Stimulated activated CD8-positive, alpha-beta memory T cell treated with anti-CD3 and anti-CD28 coated beads, Interleukin-4, amount 100 ng/mL, for 24 hours (primary cell): ENCODE measurements around the gene NR2F2.

Experiments
- DNase-seq: peaks from one replicate; pipeline ENCODE4 v3.0.0-alpha.2; 2020; ENCODE audit warnings: low read depth

NR2F2 gene

DNA sequence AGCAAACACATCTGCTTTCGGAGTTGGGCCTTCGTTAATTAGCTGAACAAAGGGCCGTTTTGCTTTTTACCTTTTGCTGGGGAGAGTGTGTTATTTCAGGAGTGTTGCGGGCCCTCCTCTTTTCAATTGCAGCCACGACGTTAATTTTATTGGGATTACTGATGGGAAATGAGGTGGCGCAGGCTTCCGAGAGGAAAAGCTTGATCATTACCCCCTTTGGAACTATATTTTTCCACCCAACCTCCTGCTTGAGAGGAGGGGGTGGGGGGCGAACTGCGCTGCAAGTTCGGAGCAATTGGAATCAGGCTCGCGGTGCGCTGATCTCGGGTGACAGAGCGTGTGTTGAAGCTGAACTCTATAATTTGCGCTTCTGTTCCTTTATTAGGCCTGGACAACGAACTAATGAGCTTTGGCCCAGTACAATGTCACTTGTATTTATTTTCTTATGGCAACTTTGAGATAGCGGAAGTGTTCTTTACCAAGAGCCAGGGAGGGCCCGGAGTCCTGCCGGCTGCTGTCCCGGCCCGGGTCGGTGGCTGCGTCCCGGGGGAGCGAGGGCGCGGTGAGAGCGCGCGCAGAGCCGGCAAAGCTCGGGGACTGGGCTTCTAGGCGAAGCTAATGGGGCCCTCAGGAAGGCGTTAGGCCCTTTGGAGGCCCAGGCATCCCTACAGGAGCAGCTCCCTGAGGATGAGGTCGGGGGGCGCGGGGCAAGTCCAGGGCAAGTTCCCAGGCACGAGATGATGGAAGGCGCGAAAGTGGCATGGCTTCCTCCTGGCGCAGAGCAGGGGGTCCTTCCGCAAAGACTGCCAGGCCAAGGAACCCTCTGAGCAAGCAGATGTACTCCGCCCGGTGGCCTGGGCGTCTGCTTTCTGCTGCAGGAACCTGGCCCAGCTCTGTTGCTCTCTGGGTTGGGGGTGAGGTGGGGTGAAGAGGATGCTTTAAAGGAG is 12.9 kb downstream of the NR2F2 start:
- DNase-seq = no peak

DNA sequence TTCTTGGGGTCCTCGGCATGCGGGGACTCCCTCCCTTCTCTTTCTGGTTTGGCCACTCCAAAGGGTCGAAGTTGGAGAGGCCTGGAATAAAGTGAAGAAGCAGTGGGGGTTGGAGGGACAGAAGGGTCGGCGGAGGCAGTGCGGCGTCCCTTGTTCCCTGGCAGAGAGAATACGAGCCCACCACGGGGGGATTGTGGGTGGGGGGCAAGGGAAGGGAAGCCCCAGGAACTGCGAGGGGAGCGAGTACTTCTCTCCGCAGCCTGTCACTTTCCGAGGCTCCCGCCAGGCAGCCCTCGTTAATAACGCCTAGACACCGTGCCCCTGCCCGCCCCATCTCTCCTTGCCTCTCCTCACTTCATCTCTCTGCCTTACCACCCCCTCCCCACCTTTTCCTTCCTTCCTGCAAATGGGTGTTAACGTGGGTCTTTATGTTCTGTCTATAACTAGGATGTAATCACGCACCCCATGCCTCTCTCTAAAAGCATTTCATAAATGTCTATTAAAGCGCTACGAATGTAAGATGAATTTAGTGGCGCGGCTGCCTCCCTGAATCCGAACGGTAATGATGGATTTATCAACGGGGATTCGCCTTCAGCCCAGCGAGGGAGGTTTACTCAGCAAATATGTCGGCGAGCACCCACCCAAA is 13.7 kb downstream of the NR2F2 start:
- DNase-seq = no peak

DNA sequence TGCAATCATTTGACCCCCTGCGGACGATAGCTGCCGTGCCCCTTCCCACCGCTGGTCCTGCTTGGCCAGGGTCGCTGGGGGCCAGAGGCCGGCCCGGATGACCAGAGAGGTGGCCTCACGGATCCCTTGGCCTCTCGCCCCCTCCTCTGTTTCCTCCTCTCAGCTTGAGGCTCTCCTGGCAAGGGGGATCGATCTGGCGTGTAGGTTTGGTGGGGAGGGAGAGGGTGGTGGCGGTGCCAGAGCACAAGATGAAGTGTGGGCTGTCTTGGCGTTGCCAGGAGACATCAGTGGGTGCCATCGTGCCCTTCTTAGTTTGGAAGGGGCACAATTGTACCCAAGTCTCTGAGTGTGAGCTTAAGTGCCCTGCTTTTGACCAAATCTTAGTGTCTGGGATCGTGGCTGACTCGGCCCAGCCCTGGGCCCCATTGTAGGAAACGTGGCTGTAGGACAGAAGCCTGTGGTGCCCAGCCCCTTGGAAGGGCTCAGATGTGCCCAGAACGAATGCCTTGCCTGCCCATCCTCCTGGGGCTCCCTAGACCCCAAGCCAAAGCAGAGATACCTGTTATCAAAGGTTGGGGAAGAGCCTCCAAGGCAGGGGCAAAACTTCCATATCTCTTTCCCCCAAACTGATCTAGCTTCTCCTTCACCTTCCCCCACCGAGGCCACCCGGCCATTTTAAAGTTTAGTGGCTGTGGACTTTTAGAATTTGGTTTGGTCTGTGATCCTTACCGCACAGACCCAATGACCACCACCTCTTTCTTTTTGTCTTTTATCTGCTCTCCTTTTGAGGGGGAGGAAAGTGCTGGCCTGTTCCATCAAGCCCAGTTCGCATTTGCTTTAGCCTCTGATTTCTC is 14.4 kb downstream of the NR2F2 start:
- DNase-seq = no peak

DNA sequence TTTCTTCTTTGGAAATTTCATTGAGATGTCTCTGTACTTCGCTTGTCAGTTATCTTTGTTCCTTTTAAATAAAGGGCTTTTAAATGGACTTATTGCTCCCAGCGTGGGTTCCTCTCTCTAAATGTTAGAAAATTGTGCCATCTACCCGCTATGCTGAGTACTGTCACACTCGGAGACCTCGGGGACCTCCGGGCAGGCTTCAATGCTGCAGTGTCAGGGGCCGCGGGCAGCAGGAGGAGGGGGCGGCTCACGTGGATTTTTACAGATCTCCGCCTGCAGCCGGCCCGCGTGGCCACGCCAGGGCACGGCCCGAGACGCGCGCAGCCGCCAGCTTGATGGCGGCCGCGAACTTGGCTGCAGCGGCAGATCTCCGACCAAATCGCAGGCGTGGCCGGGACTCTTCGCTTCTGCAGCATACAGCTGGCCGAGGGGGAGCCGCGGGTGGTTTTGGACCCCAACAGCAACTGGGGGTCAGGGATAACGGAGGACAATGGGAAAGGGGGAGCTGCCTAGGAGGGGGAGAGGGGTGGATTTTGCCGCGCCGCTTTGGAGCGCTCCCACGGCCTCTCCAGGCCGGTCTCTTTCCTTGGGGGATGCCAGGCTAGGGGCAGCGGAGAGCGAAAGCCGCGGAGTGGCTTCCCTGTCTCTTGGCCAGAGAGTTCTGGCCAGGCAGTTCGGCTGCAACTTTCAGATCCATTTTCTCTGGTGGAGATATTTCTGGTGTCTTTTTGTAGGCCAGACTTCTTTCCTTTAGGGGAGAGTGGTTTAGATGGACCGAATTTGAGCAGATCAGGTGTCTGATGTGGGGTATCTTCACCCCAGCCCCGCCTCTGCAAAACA is 15.3 kb downstream of the NR2F2 start:
- no peak for DNase-seq

DNA sequence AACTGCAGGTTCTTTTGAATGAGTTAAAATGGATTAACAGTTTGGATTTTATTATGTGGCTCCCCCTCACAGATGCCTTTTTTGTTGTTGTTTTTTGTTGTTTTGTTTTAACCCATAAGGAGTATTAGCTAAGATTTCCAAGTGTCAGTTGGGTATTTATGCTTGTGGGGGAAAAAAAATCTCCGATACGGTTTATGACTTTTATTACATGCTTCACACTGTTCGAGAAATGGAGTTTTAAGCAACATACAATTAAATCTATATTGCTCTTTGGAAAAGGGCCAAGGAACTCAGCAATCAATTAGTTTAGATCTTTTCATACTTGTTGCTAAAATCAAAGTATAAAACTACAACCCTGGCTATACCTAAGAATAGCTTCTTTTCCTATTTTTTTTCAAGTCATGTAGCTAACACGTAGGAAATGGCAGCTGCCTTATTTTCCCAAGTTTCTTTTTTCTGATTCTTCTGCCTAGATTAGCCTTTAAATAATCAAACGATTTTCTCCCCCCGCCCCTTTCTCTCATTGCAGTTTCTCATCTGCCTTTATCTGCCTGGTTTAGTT is 16.0 kb downstream of the NR2F2 start:
- no peak for DNase-seq

DNA sequence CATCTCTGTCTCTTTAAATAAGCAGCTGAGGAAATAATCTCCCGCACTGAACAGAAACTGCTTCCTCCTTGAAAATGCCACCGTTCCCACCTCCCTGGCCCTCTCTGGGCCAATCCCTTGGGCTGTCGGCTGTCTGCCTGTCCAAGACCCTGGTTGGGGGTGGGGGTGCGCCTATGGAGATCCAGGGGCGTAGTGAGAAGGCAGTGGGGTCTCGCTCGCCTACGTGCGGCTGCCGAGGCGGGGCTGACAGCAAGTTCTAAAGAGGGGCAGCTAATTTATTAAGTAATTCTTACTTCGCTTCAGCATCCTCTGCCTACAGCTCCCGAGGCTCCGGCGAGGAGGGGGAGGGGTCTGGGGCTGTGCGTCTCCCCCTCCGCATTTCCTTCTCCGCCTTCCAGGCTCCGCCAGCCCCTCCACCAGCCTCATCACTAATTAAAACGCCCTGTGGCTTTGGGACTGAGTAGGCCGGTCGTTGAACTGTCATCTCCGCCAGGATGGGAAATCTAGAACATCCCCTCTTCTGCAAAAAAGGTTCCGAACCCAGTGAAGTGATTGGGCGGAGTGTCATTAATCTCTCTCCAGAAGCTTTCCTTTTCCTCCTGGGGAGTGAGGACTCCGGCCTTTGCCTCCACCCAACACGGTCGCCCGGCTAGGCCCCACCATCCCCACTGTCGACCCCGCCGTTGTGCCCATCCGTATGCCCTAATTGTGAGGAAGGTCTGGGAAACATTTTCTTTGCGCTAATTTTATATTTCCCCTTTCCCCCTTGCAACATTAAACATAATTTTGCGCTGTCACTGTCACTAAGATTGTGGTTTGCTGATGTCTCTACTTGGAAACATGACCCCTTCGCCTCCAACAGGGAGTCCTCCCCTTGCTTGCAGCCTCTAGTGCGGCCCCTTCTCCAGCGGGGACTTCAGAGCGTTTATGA is 16.9 kb downstream of the NR2F2 start:
- no peak for DNase-seq

DNA sequence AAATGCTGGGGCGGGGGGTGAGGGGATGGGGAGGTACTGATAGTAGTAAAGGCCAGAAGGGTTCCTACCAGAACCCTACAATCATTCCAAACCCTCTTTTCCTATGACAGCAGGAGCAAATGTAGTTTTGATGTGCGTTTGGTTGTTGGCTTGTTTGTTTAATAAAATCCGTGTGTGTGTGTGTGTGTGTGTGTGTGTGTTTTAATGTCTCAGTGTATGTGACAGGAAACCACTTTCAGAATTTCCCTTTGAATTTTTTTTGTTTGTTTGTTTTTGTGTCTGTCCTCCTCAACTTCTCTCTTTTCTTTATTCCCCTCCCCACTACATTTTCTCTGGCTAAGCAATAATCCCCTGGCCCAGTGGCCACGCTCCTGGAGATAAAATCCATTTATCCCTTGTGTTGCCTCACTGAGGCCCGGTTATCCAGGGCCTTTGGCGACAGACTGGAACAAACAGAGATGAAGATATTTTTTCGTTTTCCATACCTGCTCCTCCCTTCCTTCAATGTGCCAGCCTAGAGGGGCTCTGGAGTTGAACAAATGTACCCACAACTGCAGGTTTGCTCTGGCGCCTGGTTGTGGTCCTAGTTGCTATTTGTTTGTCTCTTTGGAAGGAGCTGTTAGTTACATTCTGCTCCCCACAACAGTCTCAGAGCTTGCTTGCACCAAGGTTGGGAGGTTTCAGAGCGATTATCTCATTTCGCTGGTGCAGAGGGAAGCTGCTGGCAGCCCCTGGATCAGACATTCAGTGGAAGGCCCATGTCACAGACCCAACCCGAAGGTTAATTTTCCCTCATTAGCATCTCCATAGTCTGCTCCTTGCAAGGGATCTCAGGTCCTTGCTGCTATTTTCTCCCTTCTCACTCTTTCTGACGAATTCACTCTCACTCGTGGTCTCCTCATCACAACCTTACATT is 17.9 kb downstream of the NR2F2 start:
- no peak for DNase-seq

DNA sequence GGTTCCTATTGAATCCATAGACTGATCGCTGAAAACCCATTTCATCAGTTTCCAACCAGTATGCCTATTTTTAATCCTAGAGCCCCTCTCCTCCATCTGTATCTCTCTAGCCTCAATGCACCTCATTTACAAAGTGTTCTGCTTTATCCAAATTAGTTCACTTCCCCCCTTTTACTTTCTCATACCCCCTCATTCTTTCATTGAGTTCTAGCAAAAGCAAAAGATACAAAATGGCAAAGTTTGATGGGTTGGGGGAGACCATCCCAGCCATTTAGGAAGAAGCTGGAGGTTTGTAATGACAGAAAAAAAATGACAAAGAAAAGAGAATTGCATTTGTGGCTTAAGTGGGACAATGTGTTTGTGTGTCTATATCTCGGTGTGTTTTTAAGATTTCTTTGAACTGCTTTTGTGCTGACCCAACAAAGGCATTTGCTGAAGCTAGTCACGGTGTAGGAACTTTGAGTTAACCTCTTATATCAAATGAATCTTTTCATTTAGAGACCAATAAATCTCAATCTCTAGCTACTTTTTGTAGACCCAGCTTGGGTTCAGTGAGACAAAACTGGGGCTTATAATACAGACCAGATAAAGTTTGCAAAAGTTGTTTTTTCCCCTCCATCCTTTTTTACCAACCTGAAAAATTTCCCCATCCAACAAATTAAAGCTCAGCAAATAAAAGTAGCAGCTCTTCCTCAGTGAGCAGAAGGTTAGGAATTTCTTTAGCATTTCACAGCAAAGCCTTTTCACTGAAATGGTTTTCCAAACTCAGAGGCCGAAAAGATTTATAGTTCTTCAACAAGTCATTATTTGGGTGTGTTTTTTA is 18.7 kb downstream of the NR2F2 start:
- DNase-seq = no peak

DNA sequence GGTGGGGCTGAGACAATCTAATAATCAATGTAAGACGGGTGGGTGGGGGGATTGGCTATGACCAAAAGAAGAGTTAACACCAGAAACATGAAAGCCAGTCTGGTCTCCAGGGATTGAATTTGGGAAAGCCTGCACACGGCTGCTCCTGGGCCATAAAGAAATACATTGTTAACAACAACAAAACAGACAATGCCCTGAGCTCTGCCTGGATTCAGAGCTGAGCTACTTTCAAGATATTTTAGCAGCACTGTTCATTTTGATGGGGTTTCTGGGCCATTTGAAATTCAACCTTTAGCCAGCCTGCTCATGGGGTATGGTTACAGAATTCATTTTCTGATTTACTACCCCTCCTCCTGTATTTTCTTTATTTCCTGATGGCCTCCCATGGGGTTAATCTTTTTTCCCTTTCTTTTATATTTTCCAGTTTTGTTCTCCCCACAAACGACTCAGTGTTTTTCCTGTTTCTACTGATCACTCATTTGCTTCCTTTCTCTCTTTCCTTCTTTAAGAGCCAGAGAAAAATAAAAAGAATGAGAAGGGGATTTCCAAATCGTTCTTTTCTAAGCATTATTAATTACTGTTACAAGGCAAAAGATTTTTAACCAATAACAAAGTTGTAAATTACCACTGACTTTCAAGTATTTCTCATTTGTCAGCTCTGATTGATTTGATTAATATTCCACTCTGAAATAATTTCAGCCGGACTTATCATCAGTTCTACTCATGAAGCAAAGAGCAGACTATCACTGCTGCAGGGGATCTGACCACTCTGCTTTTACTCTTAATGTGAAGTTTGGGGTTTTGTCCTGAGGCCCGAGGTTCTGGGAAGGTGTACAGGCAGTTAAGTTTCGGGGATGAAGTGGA is 19.6 kb downstream of the NR2F2 start:
- no peak for DNase-seq

DNA sequence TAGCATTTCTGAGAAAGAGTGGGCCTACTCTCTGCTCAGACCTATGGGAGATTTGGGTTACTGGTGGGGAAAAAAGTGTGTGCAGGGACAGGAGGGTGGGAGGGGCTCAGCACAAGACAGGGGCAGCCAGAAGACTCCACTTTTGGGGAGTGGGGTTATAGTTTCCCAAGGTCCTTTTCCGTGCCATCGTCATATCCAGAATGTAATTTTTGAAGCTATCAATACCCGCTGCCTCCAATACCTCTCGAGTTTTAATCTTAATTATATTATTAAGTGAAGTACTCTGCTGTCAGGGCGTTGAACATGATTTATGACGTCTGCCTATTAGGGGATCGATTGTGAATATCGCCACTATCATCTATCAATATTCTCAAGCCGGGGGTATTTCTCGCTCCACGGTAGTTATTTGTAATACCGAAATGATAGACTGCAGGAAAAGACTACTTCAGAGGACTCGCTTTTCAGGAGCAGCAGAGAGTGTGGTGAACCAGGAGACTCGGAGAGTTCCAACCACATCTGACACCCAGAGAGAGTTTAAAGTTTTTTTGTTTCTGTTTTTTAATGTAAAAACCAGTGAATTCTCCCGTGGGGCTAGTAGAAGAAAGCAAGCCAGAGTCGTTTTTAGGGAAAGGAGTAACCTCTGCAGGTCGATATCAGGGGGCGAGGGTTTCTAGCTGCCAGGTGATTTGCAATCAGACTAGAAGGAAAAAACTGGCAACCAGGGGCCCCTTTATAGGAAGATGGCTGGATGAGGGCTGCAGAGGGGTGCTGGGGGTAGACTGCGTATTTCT is 20.6 kb downstream of the NR2F2 start:
- no peak for DNase-seq

DNA sequence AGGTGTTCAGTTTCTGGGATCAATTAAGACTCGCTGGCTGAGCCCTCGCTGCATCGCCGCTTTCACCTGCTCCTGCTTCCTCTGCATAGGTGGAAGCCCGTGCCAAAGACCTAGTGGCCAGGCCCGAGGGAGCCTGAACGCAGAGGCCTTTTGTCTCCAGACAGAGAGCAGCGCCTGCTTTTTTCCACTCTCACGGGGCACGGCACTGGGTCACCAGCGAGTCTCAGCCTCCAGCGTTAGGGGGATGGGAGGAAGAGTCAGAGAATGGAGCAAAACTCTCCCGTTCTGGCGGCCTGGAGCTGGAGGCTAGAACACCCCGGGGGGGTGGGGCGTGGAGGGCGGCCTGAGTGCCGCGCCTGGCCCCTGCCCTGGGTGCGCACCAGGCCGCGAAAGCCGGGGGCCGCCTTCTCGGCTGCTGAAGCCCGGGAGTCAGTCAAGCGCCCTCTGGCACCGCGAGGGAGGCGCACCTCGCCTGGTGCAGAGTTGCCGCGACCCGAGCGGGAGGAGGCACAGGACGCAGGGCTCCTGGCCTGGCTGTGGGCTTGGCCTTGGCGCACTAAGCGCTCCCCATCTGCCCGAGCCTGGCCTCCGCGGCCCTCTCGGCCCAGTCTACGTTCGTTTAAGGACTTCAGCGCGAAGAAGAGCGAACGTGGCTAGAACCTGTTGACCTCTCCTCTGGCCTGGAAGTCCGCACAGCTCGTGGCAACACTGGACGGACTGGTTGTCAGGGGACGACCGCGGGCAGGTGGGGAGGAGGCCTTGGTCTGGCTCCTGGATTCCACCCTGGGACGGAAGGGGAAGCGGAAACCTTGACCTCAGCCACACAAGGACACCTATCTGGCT is 21.5 kb downstream of the NR2F2 start:
- no peak for DNase-seq

DNA sequence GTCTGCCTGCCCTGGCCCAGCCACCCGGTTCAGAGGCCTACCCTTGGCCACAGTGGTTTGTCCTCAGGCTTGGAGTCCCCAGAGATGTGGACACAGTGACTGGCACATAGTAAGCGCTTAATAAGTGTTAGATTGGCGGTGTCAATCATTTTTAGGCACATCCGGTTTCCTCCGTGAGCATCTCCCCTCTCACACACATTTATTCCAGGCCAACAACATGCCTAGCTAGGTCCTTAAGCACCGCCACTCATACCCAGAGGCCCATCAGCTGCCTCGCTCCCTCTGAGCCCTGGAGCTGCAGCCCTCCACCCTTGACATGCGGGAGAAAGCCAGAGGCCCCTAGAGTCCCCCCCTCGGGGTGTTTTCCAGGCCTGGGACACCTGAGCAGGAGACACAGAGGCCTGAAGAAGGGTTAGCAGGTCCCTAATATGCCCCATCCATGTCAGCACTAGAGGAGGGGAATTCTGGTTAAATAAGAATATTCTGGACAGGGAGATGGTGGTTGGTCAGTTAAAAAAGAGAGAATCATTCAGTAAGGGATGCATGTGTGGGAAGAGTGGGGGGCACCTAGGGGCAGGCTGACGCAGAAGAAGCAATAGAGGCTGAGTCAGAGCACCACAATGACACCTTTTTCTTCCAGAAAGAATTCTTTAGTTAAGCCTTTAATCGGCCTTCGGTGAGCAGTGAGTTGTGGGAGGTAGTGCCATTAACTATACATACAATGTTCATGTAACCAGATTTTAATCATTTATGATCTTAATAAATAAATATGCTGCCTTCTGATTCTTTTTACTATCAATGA is 22.3 kb downstream of the NR2F2 start:
- DNase-seq = no peak

DNA sequence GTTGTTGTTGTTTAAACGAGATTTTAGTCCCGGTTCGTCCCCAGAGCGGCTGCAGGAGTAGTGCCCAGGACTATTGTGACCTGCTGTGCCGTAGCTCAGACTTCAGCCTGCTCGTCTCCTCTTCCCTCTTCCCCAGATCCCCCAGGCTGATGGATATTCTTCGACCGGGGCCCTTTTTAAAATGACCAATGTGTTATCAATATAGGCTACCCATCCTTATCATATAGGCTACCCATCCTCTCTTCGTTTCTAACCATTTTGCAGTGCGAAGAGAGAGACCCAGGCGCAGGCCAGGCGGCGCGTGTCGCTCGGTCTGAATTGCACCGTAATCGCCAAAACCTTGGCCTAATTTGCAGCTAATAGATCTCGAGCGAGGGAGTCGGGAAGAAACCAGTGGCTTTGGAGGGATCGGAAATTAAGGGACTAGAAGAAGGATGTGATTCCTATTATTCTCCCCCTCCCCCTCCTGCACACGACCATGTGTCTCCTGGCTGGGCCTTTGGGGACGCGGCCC is 23.0 kb downstream of the NR2F2 start:
- DNase-seq = no peak
